LNCAP (cell line): ENCODE results near the gene TGM1.

Experiments
- CTCF ChIP-seq: fragments of 450-650 bp; IDR thresholded peaks from 2 replicates; pipeline ENCODE4 v1.5.1; 2017; ENCODE audit warnings: mild to moderate bottlenecking

Gene TGM1

GRCh38 chr14:24307575-24308341 lies 44.8 kb upstream of the TGM1 start, which contains the start of gene CIDEB:
CIDEB (minus strand) TSS chr14:24307977; CDS start chr14:24307858, 119 bp downstream.
- TF ChIP-seq CTCF: peak; percentile 99

GRCh38 chr14:24307156-24307574 lies 44.2 kb upstream of the TGM1 start:
- TF ChIP-seq CTCF: no peak

DNA sequence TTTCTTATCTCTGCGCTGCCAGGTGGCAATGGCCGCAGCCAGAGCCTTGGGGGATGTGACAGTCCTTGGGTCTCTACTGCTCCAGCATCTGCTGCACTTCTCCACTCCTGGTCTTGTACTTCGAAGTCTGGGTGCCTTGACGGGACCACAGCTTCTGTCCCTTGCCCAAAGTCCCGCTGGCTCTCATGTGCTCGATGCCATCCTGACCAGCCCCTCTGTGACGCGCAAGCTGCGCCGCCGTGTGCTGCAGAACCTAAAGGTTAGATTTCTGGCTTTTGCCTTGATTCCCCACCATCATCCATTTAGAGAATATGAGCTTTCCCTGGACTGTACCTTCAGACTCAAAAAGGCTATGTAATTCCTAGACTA lies 41.0 kb upstream of the TGM1 start:
- TF ChIP-seq CTCF: no peak

GRCh38 chr14:24300326-24300980 lies 37.5 kb upstream of the TGM1 start:
- TF ChIP-seq CTCF: no peak

GRCh38 chr14:24299255-24300191 lies 36.5 kb upstream of the TGM1 start, which contains the start of the genes DHRS1 and NOP9:
DHRS1 (minus strand) TSS chr14:24299780; CDS start chr14:24299106, 674 bp downstream.
NOP9 (plus strand) TSS chr14:24299850; CDS start chr14:24299955, 105 bp downstream.
- TF ChIP-seq CTCF: no peak

GRCh38 chr14:24298892-24299254 lies 35.9 kb upstream of the TGM1 start:
- no peak for TF ChIP-seq CTCF

DNA sequence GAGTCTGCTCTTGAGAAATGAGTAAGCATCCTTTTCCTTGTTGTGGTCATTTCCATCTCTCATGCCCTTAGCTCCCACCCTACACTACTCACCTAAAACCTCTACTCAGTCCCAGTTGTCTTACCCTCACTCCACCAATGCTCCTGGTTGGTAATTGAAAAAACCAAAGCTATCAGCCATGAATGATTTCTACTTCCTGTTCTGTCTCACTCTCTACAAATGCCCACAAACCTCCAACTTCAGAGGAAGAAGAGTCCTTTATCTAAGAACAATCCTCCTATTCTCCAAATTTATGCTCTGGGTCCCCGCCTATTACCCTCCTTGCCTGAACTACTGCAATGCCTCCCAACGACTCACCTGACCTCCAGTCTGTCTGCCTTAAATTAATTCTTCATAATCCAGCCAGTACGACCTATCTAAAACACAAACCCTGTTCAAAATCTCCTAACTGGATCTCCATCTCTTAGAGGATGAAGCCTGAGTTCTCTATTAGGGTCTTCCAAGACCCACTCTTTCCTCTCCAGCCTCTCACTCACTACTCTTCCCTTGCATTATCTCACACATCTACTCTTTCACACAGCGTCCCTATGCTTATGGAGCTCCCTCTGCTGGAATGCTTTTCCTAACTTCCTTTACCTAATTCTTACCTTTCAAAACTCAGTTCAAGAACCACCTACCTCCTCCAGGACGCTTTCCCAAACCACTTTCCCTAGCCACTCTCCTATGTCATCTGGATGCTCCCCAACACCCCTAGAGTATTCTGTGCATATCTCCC lies 34.4 kb upstream of the TGM1 start:
- TF ChIP-seq CTCF: peak; percentile 49; the same call in 1 of the 2 replicates
